Smooth muscle cell of the coronary artery (primary cell): ENCODE results near the gene MRPS26. TPM values are rescaled to one million over a fixed set of nuclear protein-coding genes. Genes with fewer than 3 reads are reported as not detected.

Source experiments
- total RNA-seq: library from RNA; depleted of rRNA; stranded (reverse); fragments of >200 nt; gene quantifications from 2 replicates; pipeline ENCODE4 v1.2.3, GENCODE V29; 2014; ENCODE audit warnings: low replicate concordance

MRPS26 gene
- 42.8 and 45.7 TPM in 2 replicates for total RNA-seq

DNA sequence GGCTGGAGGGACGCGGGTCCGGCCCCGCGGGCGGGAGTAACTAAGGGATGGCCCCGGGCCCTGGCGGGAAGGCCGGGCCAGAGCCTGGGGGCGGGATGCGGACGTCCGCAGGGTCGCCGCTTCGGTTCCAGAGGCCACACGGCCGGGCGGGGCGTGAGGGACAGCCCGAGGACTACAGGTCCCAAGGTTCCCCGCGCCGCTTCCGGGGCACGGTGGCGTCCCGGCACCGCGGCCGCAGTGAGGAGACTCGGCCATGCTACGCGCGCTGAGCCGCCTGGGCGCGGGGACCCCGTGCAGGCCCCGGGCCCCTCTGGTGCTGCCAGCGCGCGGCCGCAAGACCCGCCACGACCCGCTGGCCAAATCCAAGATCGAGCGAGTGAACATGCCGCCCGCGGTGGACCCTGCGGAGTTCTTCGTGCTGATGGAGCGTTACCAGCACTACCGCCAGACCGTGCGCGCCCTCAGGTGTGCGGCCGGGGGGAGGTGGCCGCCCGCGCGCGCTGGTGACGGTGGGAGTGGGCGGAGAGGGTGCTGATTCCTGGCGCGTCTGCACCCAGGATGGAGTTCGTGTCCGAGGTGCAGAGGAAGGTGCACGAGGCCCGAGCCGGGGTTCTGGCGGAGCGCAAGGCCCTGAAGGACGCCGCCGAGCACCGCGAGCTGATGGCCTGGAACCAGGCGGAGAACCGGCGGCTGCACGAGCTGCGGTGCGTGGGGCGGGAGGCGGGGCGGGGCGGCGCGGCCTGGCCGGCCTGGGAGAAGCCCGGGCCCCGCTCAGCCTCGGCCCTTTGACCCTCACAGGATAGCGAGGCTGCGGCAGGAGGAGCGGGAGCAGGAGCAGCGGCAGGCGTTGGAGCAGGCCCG lies at the start of gene MRPS26:
Gene MRPS26, plus strand, starts transcription at position 237 of the 861 bp plus-strand sequence. Its CDS starts 17 bp downstream, at position 254.

DNA sequence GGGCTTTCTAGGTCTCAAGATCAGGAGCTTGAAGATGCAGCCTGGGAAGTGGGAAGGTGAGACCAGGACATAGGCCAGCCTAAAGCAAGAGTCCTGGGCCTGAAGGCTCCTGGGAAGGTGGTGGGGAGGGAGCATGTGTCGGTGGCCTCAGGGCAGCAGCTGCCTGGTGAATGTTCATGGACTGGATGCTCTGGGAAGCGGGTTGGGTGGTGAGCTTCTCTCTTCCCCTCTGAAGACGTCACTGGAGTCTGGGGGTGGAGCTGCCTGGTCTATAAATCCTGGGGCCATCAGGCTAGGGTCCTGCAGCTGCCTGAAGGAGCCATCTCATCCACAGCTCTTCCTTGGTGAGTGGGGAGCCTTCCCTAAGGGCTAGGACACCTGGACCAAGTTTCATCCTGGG lies 2.5 kb upstream of the MRPS26 start, which contains the start of gene GNRH2:
Gene GNRH2, plus strand, starts transcription at position 301 of the 400 bp plus-strand sequence. CDS start 793 bp downstream, outside the sequence.

DNA sequence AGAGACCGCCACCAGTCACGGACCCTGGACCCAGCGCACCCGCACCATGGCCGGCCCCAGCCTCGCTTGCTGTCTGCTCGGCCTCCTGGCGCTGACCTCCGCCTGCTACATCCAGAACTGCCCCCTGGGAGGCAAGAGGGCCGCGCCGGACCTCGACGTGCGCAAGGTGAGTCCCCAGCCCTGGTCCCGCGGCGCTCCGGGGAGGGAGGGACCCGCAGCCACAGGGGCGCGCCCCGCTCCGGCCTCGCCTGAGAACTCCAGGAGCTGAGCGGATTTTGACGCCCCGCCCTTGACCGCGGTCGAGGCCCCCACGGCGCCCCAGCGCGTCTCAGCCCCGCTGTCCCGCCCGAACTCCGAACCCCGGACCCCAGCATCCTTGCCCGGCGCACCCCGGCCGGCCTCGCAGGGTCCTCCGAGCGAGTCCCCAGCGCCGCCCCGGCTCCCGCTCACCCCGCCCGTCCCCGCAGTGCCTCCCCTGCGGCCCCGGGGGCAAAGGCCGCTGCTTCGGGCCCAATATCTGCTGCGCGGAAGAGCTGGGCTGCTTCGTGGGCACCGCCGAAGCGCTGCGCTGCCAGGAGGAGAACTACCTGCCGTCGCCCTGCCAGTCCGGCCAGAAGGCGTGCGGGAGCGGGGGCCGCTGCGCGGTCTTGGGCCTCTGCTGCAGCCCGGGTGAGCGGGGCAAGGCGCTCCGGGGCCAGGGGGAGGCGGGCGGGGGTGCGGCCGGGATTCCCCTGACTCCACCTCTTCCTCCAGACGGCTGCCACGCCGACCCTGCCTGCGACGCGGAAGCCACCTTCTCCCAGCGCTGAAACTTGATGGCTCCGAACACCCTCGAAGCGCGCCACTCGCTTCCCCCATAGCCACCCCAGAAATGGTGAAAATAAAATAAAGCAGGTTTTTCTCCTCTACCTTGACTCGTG lies 26.0 kb downstream of the MRPS26 start, which contains the start of gene OXT:
Gene OXT, plus strand, starts transcription at position 11 of the 920 bp plus-strand sequence. Its CDS starts 36 bp downstream, at position 47.

DNA sequence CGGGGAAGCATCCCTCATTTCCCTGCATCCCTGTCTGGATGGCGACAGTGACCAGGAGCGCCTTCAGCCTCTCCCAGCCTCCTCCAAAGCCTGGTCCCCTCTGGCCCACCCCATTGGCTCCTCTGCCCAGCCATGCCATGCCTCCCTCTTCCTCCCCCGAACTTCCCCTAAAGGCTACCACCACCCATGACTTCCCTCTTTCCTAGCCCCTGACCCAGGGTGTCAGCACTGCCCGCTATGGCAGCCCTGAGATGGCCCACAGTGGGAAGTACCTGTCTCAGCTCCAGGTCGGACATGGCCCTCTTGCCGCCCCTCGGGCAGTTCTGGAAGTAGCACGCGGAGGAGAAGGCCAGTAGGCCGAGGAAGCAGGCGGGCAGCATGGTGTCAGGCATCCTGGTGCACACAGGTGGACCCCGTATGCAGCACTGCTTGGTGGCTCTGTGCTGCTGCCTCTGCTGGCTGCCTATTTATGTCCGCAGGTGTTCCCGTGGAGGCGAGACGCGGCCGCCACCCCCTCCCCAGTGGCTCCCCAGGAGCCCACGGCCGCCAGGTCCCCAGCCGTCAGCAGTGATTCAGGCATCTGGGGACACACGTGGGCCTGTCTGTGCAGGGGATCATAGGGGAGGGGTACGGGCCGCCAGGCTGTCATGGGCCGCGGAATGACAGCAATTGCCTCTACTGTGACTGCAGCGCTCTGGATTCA lies 38.6 kb downstream of the MRPS26 start, which contains the start of gene AVP:
Gene AVP, minus strand, starts transcription at position 442 of the 703 bp plus-strand sequence. Its CDS starts 50 bp downstream, at position 392.

Other genes starting within 250 kb of the MRPS26 start
- gene CPXM1, start 245.4 kb upstream of the MRPS26 start, total RNA-seq: 0.23 and 32.2 TPM in 2 replicates
- not detected in 2 replicates for gene C20orf141, start 231.1 kb upstream of the MRPS26 start, total RNA-seq
- 0.35 TPM in 1 of 2 replicates, not detected in the other for gene TMEM239, start 229.7 kb upstream of the MRPS26 start, total RNA-seq
- 18.0 and 19.1 TPM in 2 replicates for gene PCED1A, start 205.4 kb upstream of the MRPS26 start, total RNA-seq
- gene VPS16, start 205.3 kb upstream of the MRPS26 start, total RNA-seq: 66.8 and 135 TPM in 2 replicates
- 22.8 and 30.8 TPM in 2 replicates for gene PTPRA, start 172.6 kb upstream of the MRPS26 start, total RNA-seq
- not detected in 2 replicates for gene GNRH2, start 2.4 kb upstream of the MRPS26 start, total RNA-seq
- not detected in 2 replicates for gene OXT, start 25.6 kb downstream of the MRPS26 start, total RNA-seq
- gene AVP, start 38.7 kb downstream of the MRPS26 start, total RNA-seq: not detected in 2 replicates
- 6.2 and 9.8 TPM in 2 replicates for gene FASTKD5, start 113.8 kb downstream of the MRPS26 start, total RNA-seq
- gene UBOX5, start 113.8 kb downstream of the MRPS26 start, total RNA-seq: 1.5 and 2.1 TPM in 2 replicates
- gene LZTS3, start 127.5 kb downstream of the MRPS26 start, total RNA-seq: 1.6 and 2.6 TPM in 2 replicates
- 27.2 and 38.4 TPM in 2 replicates for gene DDRGK1, start 158.6 kb downstream of the MRPS26 start, total RNA-seq
- gene ITPA, start 163.4 kb downstream of the MRPS26 start, total RNA-seq: 9.9 and 30.8 TPM in 2 replicates
- gene SLC4A11, start 193.1 kb downstream of the MRPS26 start, total RNA-seq: 0.83 and 1.2 TPM in 2 replicates